ENCODE measurements around the gene KRTAP10-5. TPM values are rescaled to one million over a fixed set of nuclear protein-coding genes. Genes with fewer than 3 reads are reported as not detected.

The KRTAP10-5 gene
- total RNA-seq, 1 experiment from 2014 or later, result not detected

DNA sequence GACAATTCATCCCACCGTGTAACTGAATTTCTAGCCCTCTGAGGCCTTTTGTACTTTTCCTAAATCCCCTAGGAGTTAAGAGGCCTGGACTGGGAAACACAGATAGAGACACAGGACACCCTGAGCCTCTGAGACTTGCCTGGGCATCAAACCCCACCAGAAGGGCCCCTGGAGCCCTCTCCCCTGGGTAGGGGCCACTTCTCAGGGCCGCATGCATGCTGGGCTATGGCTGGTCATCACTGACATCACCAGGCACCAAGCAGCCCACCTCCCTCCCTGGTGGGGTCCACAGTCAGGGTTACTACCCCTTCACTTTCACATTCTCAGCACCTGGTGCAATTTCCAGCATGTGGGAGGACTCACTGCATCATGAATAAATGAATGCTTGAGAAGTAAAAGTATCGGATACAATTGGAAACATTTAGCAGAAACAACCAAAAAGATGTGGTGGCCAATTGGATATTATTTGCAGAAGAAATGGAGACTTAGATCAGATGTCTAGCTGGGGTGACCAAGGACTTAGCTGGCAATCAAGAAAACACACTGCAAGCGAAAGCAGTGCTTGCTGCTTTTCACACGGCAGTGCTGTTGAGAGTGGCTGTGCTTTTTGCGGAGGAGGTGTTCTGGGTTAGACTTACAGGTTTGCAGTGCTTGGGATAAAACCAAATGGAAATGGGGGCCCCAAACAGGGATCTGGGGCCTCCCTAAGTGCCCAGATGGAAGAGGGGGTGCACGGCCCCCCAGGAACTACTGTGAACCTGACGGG is 19.0 kb upstream of the KRTAP10-5 start:
- Histone ChIP-seq H3K27me3 (ENCODE audit: control insufficient read depth, insufficient read depth, low read length) (no peaks in the 10 kb centered on the region), H3K4me3 (ENCODE audit: low read depth in 2 of 2, low read length in 2 of 2) (no peak overlapping the region), H3K36me3 (ENCODE audit: control insufficient read depth, insufficient read depth, low read length) (no peaks in the 10 kb centered on the region), H3K4me1 (ENCODE audit: control insufficient read depth, insufficient read depth, low read length) (no peaks in the 10 kb centered on the region; the same call in none of the 2 replicates), H3K27ac (ENCODE audit: low read length) (no peak overlapping the region), H3K9me3 (ENCODE audit: control insufficient read depth, insufficient read depth, low read depth, low read length) (no peaks in the 10 kb centered on the region)
- in situ Hi-C loops (cut with HindIII; ENCODE audit: low pct_unique_long_range_greater_than_20kb, low sequenced_read_pairs), result no loop called here
- ATAC-seq (no peak), DNase-seq (ENCODE audit: low read depth, low spot score) (no peak)
- TF ChIP-seq, protein P1, sequence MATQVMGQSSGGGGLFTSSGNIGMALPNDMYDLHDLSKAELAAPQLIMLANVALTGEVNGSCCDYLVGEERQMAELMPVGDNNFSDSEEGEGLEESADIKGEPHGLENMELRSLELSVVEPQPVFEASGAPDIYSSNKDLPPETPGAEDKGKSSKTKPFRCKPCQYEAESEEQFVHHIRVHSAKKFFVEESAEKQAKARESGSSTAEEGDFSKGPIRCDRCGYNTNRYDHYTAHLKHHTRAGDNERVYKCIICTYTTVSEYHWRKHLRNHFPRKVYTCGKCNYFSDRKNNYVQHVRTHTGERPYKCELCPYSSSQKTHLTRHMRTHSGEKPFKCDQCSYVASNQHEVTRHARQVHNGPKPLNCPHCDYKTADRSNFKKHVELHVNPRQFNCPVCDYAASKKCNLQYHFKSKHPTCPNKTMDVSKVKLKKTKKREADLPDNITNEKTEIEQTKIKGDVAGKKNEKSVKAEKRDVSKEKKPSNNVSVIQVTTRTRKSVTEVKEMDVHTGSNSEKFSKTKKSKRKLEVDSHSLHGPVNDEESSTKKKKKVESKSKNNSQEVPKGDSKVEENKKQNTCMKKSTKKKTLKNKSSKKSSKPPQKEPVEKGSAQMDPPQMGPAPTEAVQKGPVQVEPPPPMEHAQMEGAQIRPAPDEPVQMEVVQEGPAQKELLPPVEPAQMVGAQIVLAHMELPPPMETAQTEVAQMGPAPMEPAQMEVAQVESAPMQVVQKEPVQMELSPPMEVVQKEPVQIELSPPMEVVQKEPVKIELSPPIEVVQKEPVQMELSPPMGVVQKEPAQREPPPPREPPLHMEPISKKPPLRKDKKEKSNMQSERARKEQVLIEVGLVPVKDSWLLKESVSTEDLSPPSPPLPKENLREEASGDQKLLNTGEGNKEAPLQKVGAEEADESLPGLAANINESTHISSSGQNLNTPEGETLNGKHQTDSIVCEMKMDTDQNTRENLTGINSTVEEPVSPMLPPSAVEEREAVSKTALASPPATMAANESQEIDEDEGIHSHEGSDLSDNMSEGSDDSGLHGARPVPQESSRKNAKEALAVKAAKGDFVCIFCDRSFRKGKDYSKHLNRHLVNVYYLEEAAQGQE (IDR thresholded peaks at IDR 0.05; ENCODE audit: insufficient read depth in 1 of 2, low read depth in 2 of 2, low read length in 1 of 2), result no peak
- TF ChIP-seq POLR2AphosphoS5 (IDR thresholded peaks at IDR 0.05; ENCODE audit: low read depth, low read length) (no peak), TCF7L2 (IDR thresholded peaks at IDR 0.05; ENCODE audit: low read depth, low read length) (no peak), SIN3A (IDR thresholded peaks at IDR 0.05; ENCODE audit: borderline replicate concordance, insufficient read depth, low read depth, low read length) (no peak)
- TF ChIP-seq, protein P2, sequence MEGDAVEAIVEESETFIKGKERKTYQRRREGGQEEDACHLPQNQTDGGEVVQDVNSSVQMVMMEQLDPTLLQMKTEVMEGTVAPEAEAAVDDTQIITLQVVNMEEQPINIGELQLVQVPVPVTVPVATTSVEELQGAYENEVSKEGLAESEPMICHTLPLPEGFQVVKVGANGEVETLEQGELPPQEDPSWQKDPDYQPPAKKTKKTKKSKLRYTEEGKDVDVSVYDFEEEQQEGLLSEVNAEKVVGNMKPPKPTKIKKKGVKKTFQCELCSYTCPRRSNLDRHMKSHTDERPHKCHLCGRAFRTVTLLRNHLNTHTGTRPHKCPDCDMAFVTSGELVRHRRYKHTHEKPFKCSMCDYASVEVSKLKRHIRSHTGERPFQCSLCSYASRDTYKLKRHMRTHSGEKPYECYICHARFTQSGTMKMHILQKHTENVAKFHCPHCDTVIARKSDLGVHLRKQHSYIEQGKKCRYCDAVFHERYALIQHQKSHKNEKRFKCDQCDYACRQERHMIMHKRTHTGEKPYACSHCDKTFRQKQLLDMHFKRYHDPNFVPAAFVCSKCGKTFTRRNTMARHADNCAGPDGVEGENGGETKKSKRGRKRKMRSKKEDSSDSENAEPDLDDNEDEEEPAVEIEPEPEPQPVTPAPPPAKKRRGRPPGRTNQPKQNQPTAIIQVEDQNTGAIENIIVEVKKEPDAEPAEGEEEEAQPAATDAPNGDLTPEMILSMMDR (IDR thresholded peaks at IDR 0.05), result no peak
- ChIA-PET POLR2A (no interaction called here), CTCF (no interaction called here)
- intact Hi-C loops (cut with micrococcal nuclease; ENCODE audit: unreplicated experiment), result no loop called here
- BruUV-seq (replicated peaks), result no TSS peak

DNA sequence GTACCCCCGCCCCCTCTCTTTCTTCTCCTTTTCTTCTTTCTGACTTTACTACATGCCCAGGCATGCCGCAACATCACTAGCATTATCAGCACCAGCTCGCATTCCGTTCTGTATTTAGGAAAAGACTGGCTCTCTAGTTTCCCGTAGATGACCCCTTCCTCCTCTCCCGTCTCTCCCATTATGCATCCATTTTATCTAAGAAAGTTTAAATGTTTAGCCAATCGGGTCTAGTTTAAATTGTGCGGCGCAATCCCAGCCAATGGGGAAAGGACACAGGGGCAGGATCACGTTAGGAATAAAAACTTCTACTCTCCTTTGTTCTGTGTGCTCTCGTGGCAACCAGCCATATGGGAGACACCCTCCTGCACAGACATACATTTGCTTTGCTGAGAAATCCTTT is 17.7 kb upstream of the KRTAP10-5 start:
- ATAC-seq (no peak), DNase-seq (ENCODE audit: low read depth, low spot score) (no peak)
- Histone ChIP-seq H3K9me3 (ENCODE audit: control insufficient read depth, insufficient read depth, low read depth, low read length) (no peaks in the 10 kb centered on the region), H3K36me3 (ENCODE audit: control insufficient read depth, insufficient read depth, low read length) (no peaks in the 10 kb centered on the region), H3K27me3 (ENCODE audit: control insufficient read depth, insufficient read depth, low read length) (no peaks in the 10 kb centered on the region), H3K4me3 (ENCODE audit: low read depth in 2 of 2, low read length in 2 of 2) (no peak overlapping the region), H3K4me1 (ENCODE audit: control insufficient read depth, insufficient read depth, low read length) (no peaks in the 10 kb centered on the region; the same call in none of the 2 replicates), H3K27ac (ENCODE audit: low read length) (no peak overlapping the region)
- ChIA-PET CTCF (no interaction called here), POLR2A (no interaction called here)
- TF ChIP-seq POLR2AphosphoS5 (IDR thresholded peaks at IDR 0.05; ENCODE audit: low read depth, low read length) (no peak), TCF7L2 (IDR thresholded peaks at IDR 0.05; ENCODE audit: low read depth, low read length) (no peak), SIN3A (IDR thresholded peaks at IDR 0.05; ENCODE audit: borderline replicate concordance, insufficient read depth, low read depth, low read length) (no peak)
- TF ChIP-seq, protein P1 (IDR thresholded peaks at IDR 0.05; ENCODE audit: insufficient read depth in 1 of 2, low read depth in 2 of 2, low read length in 1 of 2), result no peak
- TF ChIP-seq, protein P2 (IDR thresholded peaks at IDR 0.05), result no peak
- intact Hi-C loops (cut with micrococcal nuclease; ENCODE audit: unreplicated experiment) (no loop called here), in situ Hi-C loops (cut with HindIII; ENCODE audit: low pct_unique_long_range_greater_than_20kb, low sequenced_read_pairs) (no loop called here)
- BruUV-seq (replicated peaks), result no TSS peak
